Stimulated activated CD4-positive, alpha-beta T cell treated with anti-CD3 and anti-CD28 coated beads, Interleukin-12 subunit alpha, Interleukin-12 subunit beta, amount 100 ng/mL, for 48 hours (primary cell): ENCODE data around the gene CCDC196.
A peak's percentile ranks its signal among the peaks of the same experiment; 100 is the strongest.
"Not testable (repeated sequence)": the region's sequence is repeated elsewhere in the genome, so short reads cannot be mapped to it uniquely, and the experiment has no call there.

Source experiments
- DNase-seq, 3 donors: peaks; one replicate each; pipeline ENCODE4 v3.0.0-alpha.2; 2020; ENCODE audit warnings: low read depth in 2 of 3, low spot score in 1 of 3

Gene CCDC196

GRCh38 chr14:66495218-66496098 lies 9.3 kb downstream of the CCDC196 start:
- peak in 1 of 3 donors; percentile 11 for DNase-seq

- no peak for DNase-seq
These were observed 10.1 kb downstream of the CCDC196 start for GRCh38 chr14:66496188-66496807.

- DNase-seq: no peak
These were observed 10.7 kb downstream of the CCDC196 start for GRCh38 chr14:66496911-66497310.

- DNase-seq: no peak
These were observed 12.1 kb downstream of the CCDC196 start for GRCh38 chr14:66498311-66498710.

- no peak for DNase-seq
These were observed 15.4 kb downstream of the CCDC196 start for GRCh38 chr14:66501592-66501991.

GRCh38 chr14:66502836-66503235 lies 16.7 kb downstream of the CCDC196 start:
- not testable (repeated sequence) for DNase-seq

GRCh38 chr14:66503532-66503931 lies 17.4 kb downstream of the CCDC196 start:
- DNase-seq: no peak

GRCh38 chr14:66507181-66507721 lies 21.1 kb downstream of the CCDC196 start:
- peak in 1 of 3 donors; percentile 12 for DNase-seq

GRCh38 chr14:66507722-66508546 lies 21.8 kb downstream of the CCDC196 start, which contains the start of gene GPHN:
GPHN (plus strand) TSS chr14:66508147.
- peak; percentile 78 to 92 (median 89) for DNase-seq

- DNase-seq: no peak
These were observed 22.3 kb downstream of the CCDC196 start for GRCh38 chr14:66508547-66508845.

- peak in 2 of 3 donors; percentile 38 to 49 for DNase-seq
These were observed 22.9 kb downstream of the CCDC196 start for GRCh38 chr14:66508846-66509621.

- no peak for DNase-seq
These were observed 23.7 kb downstream of the CCDC196 start for GRCh38 chr14:66509874-66510273.

GRCh38 chr14:66511849-66512248 lies 25.7 kb downstream of the CCDC196 start:
- DNase-seq: no peak

GRCh38 chr14:66514213-66514612 lies 28.0 kb downstream of the CCDC196 start:
- no peak for DNase-seq

GRCh38 chr14:66530526-66530925 lies 44.4 kb downstream of the CCDC196 start:
- no peak for DNase-seq

GRCh38 chr14:66539034-66539433 lies 52.9 kb downstream of the CCDC196 start:
- DNase-seq: peak in 1 of 3 donors; percentile 0

- DNase-seq: no peak
These were observed 53.9 kb downstream of the CCDC196 start for GRCh38 chr14:66540038-66540437.

- no peak for DNase-seq
These were observed 55.5 kb downstream of the CCDC196 start for GRCh38 chr14:66541627-66542026.

- DNase-seq: no peak
These were observed 57.8 kb downstream of the CCDC196 start for GRCh38 chr14:66543996-66544395.

GRCh38 chr14:66545191-66545590 lies 59.0 kb downstream of the CCDC196 start:
- not testable (repeated sequence) for DNase-seq

- not testable (repeated sequence) for DNase-seq
These were observed 59.6 kb downstream of the CCDC196 start for GRCh38 chr14:66545751-66546150.
